T-helper 1 cell (primary cell): ENCODE results near the gene ADAP2.
"Not testable (repeated sequence)": the region's sequence is repeated elsewhere in the genome, so short reads cannot be mapped to it uniquely, and the experiment has no call there.

Source experiments
- DNase-seq, 5 donors: peaks; one replicate each; pipeline ENCODE4 v3.0.0-alpha.2; 2012 to 2020

Gene ADAP2

DNA sequence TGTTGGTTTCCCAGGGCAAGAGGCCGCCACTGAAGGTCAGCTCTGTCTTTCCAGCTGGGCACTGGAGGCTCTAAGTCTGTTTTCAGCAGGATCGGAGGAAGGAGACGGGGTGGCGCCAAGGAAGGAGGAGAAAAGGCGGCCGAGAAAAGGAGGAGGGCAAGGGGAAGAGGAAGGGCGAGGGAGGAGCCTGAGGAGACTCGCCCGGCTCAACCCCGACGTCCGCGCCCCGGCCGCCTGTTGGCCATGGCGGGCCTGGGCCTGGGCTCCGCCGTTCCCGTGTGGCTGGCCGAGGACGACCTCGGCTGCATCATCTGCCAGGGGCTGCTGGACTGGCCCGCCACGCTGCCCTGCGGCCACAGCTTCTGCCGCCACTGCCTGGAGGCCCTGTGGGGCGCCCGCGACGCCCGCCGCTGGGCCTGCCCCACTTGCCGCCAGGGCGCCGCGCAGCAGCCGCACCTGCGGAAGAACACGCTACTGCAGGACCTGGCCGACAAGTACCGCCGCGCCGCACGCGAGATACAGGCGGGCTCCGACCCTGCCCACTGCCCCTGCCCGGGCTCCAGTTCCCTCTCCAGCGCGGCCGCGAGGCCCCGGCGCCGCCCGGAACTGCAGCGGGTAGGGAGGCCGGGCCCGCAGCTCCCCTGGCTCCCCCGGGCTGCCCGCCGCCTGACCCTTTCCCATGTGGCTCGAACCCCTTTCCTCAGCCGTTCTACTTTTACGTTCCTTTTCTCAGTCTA lies 49.3 kb downstream of the ADAP2 start, which contains the start of gene RNF135:
Gene RNF135 (plus strand): TSS at position 209 of the 737 bp plus-strand sequence. CDS start 35 bp downstream, at position 244.
- DNase-seq = peak; percentile 13 to 73 (median 37)

DNA sequence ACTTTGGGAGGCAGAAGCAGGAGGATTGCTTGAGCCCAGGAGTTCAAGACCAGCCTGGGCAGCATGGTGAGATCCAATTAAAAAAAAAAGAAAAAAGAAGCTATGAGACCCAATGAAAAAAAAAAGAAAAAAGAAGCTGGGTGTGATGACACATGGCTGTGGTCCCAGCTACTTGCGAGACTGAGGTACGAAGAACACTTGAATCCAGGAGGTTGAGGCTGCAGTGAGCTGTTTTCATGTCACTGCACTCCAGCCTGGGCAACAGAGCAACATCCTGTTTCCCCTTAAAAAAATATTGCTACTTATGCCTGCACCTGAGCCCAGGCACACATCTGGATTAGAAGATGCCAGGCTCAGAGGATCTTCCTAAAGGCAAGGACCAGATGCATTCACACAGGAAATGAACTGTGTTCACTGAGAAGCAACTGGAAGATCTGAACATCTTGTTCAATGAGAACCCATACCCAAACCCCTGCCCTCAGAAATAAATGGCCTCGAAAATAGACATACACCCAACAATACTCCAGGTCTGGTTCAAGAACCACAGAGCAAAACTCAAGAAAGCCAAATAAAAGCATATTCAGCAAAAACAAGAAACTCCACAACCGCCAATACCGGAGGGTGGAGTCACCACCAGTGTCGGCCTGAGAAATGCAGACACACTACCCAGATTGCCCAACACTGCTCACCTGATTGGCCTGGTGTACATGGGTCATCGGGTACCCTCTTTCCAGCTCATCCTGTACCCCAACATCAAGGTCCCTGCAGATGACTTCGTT lies 53.5 kb downstream of the ADAP2 start:
- no peak for DNase-seq

DNA sequence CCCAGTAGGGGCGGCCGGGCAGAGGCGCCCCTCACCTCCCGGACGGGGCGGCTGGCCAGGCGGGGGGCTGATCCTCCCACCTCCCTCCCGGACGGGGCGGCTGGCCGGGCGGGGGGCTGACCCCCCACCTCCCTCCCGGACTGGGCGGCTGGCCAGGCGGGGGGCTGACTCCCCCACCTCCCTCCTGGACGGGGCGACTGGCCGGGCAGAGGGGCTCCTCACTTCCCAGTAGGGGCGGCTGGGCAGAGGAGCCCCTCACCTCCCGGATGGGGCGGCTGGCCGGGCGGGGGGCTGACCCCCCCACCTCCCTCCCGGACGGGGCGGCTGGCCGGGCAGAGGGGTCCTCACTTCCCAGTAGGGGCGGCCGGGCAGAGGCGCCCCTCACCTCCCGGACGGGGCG lies 58.2 kb downstream of the ADAP2 start:
- not testable (repeated sequence) for DNase-seq

DNA sequence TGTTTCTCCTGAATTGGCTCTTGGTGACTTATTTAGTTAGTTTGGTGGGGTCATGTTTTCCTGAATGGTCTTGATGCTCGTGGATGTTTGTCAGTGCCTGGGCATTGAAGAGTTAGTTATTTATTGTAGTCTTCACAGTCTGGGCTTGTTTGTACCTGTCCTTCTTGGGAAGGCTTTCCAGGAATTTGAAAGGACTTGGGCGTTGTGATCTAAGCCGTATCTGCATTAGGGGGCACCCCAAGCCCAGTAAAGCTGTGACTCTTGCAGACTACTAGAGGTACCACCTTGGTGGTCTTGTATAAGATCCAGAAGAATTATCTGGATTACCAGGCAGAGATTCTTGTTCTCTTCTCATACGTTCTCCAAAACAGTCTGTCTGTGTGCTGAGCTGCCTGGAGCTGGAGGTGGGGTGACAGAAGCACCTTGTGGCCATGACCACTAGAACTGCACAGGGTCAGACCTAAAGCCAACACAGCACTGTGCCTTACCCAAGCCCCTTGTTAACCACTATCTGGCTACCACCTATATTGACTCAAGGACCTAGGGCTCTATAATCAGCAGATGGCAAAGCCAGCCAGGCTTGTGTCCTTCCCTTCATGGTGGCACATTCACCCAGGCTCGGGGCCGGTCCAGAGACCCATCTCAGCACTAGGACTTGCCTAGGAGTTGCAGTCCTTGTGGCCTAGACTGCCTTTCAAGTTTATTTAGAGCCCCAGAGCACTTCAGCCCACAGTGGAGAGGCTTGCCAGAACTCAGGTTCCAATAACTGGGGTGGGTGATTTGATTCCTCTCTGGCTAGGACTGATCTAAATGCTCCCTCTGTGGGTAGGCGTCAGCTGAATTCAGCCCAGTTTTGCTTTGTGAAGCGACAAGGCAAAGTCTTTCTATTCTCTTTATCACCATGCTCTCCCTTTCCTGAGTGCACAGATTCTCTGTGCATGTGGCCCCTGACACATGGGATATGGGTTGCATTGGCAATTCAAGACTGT lies 60.1 kb downstream of the ADAP2 start:
- no peak for DNase-seq

GRCh38 chr17:30982855-30983254 lies 61.1 kb downstream of the ADAP2 start:
- no peak for DNase-seq

DNA sequence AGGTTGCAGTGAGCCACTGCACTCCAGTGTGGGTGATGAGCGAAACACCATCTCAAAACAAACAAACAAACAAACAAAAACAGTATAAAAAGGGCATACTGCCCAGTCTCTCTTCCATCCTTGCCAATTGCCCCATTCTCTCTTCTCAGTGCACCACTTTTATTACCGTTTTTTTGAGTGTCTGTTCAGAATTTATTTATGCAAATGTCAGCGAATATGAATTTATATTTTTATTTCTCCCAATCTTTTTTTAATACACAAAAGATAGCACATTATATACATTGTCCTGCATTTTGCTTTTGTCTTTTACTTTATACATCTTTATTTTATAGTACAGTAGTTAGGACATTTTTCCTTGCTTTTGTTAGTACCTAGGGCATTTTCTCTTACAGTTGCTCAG lies 68.7 kb downstream of the ADAP2 start:
- no peak for DNase-seq

- no peak for DNase-seq
Measured at GRCh38 chr17:30992551-30992950, 70.8 kb downstream of the ADAP2 start.

DNA sequence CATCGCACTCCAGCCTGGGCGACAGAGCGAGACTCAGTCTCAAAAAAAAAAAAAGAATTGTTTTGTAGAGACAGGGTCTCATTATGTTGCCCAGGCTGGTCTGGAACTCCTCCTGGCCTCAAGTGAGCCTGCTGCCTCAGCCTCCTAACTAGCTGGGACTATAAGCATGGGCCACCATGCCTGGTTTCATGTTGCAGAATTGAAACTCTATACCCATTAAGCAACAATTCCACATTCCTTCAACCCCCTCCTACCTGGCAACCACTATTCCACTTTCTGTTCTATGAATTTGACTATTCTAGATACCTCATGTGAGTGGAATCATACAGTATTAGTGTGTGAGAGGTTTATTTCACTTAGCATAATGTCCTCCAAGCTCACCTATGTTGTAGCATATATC lies 73.6 kb downstream of the ADAP2 start:
- no peak for DNase-seq

- no peak for DNase-seq
Measured at GRCh38 chr17:30996486-30996885, 74.7 kb downstream of the ADAP2 start.

- DNase-seq = no peak
Measured at GRCh38 chr17:30997270-30997669, 75.5 kb downstream of the ADAP2 start.

DNA sequence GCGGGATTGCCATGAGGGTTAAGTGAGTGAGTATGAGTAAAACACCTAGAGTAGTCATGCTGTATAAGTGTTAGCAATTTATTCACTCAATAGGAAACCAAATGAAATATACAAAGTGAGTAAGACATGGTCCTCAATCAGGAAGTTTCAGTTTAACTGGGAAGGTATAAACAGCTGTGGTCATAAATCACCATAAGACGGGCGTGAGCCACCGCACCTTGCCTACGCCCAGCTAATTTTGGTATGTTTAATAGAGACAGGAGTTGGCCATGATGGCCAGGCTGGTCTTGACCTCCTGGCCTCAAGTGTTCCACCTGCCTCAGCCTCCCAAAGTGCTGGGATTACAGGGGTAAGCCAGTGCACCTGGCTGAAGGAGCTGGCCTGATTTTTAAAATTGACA lies 76.1 kb downstream of the ADAP2 start:
- DNase-seq = no peak

DNA sequence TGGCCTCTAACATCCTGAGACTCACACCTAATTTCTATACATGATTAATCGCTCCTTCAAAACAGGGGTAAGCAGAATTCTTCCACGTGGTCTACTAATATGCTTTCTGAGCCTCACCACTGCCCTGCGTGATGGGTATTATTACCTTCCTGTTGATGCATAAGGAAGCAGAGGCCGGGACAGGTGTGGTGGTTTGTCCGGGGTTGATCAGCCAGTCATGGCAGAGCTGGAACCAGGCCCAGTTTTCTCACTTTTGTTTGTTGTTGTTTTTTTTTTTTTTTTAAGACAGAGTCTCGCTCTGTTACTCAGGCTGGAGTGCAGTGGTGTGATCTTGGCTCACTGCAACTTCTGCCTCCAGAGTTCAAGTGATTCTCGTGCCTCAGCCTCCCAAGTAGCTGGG lies 80.3 kb downstream of the ADAP2 start:
- no peak for DNase-seq

- no peak for DNase-seq
Measured at GRCh38 chr17:31003225-31003866, 81.6 kb downstream of the ADAP2 start.

DNA sequence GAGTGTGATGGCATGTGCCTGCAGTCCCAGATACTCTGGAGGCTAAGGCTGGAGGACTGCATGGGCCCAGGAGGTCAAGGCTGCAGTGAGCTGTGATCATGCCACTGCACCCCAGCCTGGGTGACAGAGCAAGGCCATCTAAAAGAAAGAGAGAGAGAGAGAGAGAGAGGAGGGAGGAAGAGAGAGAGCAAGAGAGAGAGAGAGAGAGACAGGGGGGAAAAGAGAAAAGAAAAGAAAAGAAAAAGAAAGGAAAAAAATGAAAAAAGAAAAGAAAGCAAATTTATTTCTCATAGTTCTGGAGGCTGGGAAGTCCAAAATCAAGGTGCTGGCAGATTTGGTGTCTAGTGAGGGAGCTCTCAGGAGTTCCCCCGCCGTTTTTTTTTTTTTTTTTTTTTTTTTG lies 82.4 kb downstream of the ADAP2 start:
- DNase-seq = no peak

GRCh38 chr17:31007695-31008373 lies 86.1 kb downstream of the ADAP2 start:
- no peak for DNase-seq

GRCh38 chr17:31008374-31009041 lies 86.8 kb downstream of the ADAP2 start:
- peak; percentile 31 to 53 (median 49) for DNase-seq
